Measurements from ENCODE around the gene PIK3AP1.
"Not testable (repeated sequence)": the region's sequence is repeated elsewhere in the genome, so short reads cannot be mapped to it uniquely, and the experiment has no call there.

- TF ChIP-seq YY1 (IDR thresholded peaks at IDR 0.05; ENCODE audit: low read depth); RFX5 (IDR thresholded peaks at IDR 0.05; ENCODE audit: low read length); TAF1 (IDR thresholded peaks at IDR 0.05; ENCODE audit: borderline replicate concordance, low read depth, low read length); USF2 (IDR thresholded peaks at IDR 0.05; ENCODE audit: borderline replicate concordance, low read depth, low read length); RXRA (IDR thresholded peaks at IDR 0.05; ENCODE audit: borderline replicate concordance, low read depth); PBX3 (IDR thresholded peaks at IDR 0.05); CTCF (IDR thresholded peaks at IDR 0.05); SMC3 (IDR thresholded peaks at IDR 0.05; ENCODE audit: low read depth, low read length); USF1 (IDR thresholded peaks at IDR 0.05; ENCODE audit: borderline replicate concordance, low read depth): not testable (repeated sequence)
Measured at GRCh38 chr10:96741557-96741956, 21.2 kb upstream of the PIK3AP1 start.
